Measurements from ENCODE around the gene ZNF506. TPM values are rescaled to one million over a fixed set of nuclear protein-coding genes. Genes with fewer than 3 reads are reported as not detected.
"Not testable (repeated sequence)": the region's sequence is repeated elsewhere in the genome, so short reads cannot be mapped to it uniquely, and the experiment has no call there.

Gene ZNF506
- total RNA-seq, 1 experiment from 2014 or later, result 3.0 TPM

DNA sequence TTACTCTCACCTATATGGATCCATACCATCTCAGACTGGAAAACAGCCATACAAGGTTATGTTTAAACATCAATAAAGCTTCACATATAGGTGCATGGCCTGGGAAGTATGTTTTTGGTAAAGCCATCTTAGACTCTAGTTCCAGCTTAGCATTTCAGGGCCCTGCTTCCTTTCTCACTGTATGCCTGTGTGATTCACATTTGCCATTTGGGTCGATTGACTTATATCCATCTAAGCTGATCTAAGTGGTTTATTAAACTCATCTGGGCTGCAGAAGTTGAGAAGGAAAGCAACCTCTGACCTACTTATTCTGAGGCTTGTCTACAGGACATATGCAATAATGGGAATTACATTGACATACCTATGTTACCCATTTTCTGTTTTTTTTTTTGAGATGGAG lies 33.5 kb downstream of the ZNF506 start:
- no peak overlapping the region for H4K8ac ChIP-seq (replicated peaks; ENCODE audit: insufficient read length, low read depth, low read length)
- no peak overlapping the region for H3K23ac ChIP-seq (ENCODE audit: insufficient read length, low read depth, low read length)
- no peak overlapping the region for H3K9ac ChIP-seq (ENCODE audit: extremely low read depth, insufficient read length, low read length)
- H2BK15ac ChIP-seq (ENCODE audit: low read depth, low read length), result no peak overlapping the region
- no peak overlapping the region for H3K56ac ChIP-seq (ENCODE audit: insufficient read length, low read depth, low read length)
- peaks cover 10 to 18% of the 10 kb centered on the region in 2 experiments; a peak in 4 of 5 replicates for H3K9me3 Mint-ChIP-seq
- no peak overlapping the region for H2BK12ac ChIP-seq (ENCODE audit: insufficient read length, low read depth, low read length)
- H3K4me2 ChIP-seq (ENCODE audit: insufficient read depth, insufficient read length, low read length), result no peak overlapping the region
- no peak overlapping the region for H2AK5ac ChIP-seq (ENCODE audit: insufficient read length, low read length)
- H2BK20ac ChIP-seq (ENCODE audit: low read depth, low read length, poor library complexity, severe bottlenecking), result no peak overlapping the region
- no peak overlapping the region for H4K5ac ChIP-seq (ENCODE audit: insufficient read length, low read depth, low read length)
- peaks cover 44 to 55% (median 53%) of the 10 kb centered on the region in 3 experiments for H3K36me3 Mint-ChIP-seq (ENCODE audit: insufficient read depth in 1 of 3, low read depth in 3 of 3)
- no peak overlapping the region for H3K4me3 Mint-ChIP-seq
- no peaks in the 10 kb centered on the region for H4K20me1 ChIP-seq (ENCODE audit: control insufficient read depth, insufficient read depth, insufficient read length)
- H3K9me3 ChIP-seq (ENCODE audit: control insufficient read depth, low read depth, low read length), result no peaks in the 10 kb centered on the region
- H2AFZ ChIP-seq (ENCODE audit: low read length), result no peak overlapping the region
- no peaks in the 10 kb centered on the region for H3K23me2 ChIP-seq (ENCODE audit: insufficient read length, low read depth, low read length, poor library complexity, severe bottlenecking)
- no peaks in the 10 kb centered on the region for H3K79me1 ChIP-seq (ENCODE audit: insufficient read depth, low read depth, low read length, poor library complexity, severe bottlenecking)
- H3K14ac ChIP-seq (ENCODE audit: insufficient read depth, low read length), result no peak overlapping the region
- H4K91ac ChIP-seq (ENCODE audit: insufficient read length, low read depth, low read length), result no peak overlapping the region
- H3K18ac ChIP-seq (ENCODE audit: insufficient read length, low read depth, low read length), result no peak overlapping the region
- H3K27me3 Mint-ChIP-seq (ENCODE audit: low read depth), result no peaks in the 10 kb centered on the region
- H3K27me3 ChIP-seq (ENCODE audit: insufficient read depth, low read length), result no peaks in the 10 kb centered on the region
- H2BK5ac ChIP-seq (ENCODE audit: insufficient read length, low read length), result no peak overlapping the region
- TF ChIP-seq, protein P1, sequence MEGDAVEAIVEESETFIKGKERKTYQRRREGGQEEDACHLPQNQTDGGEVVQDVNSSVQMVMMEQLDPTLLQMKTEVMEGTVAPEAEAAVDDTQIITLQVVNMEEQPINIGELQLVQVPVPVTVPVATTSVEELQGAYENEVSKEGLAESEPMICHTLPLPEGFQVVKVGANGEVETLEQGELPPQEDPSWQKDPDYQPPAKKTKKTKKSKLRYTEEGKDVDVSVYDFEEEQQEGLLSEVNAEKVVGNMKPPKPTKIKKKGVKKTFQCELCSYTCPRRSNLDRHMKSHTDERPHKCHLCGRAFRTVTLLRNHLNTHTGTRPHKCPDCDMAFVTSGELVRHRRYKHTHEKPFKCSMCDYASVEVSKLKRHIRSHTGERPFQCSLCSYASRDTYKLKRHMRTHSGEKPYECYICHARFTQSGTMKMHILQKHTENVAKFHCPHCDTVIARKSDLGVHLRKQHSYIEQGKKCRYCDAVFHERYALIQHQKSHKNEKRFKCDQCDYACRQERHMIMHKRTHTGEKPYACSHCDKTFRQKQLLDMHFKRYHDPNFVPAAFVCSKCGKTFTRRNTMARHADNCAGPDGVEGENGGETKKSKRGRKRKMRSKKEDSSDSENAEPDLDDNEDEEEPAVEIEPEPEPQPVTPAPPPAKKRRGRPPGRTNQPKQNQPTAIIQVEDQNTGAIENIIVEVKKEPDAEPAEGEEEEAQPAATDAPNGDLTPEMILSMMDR (conservative IDR thresholded peaks at IDR 0.05), result no peak
- no peak for DNase-seq
- H3K79me2 ChIP-seq (ENCODE audit: insufficient read depth, low read length), result no peaks in the 10 kb centered on the region
- H3K4ac ChIP-seq (ENCODE audit: low read depth, low read length), result no peak overlapping the region
- H3K4me1 ChIP-seq (ENCODE audit: insufficient read depth, low read length), result no peaks in the 10 kb centered on the region
- H2BK120ac ChIP-seq (ENCODE audit: low read depth, low read length, poor library complexity, severe bottlenecking), result no peak overlapping the region
- H3T11ph ChIP-seq (ENCODE audit: low read length), result no peak overlapping the region
- no peaks in the 10 kb centered on the region for H3K4me1 Mint-ChIP-seq
- no peak overlapping the region for H3K27ac ChIP-seq (ENCODE audit: insufficient read length, low read depth, low read length)
- WGBS (ENCODE audit: extremely low coverage, insufficient read length, low lambda C conversion rate), result no CpG with 5 or more reads among the region's 1 CpG
- H3K27ac Mint-ChIP-seq, result no peak overlapping the region

DNA sequence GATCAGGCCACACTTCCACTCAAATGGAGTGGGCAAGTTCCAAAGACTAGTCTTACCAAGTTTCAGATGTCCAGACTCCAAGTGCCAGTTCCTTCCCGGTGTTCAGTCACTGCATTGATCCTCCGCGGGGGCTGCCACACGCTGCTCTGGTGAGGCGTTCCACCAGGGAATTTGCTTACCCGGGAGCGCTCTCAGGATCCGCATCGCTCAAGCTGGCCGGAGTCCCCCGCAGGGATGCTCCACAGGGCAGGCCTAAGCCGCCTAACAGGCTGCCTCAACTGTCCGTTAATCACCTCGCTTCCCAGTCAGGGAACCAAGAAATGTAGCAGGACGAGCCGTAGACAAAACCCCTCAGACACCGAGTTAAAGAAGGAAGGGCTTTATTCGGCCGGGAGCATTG lies 36.1 kb downstream of the ZNF506 start:
- H2AK5ac ChIP-seq (ENCODE audit: insufficient read length, low read length), result not testable (repeated sequence)

More for the DNA sequence above, 36.1 kb downstream of the ZNF506 start:
- H4K5ac ChIP-seq (ENCODE audit: insufficient read length, low read depth, low read length); H3K9me3 ChIP-seq (ENCODE audit: control insufficient read depth, low read depth, low read length); H3K4me3 Mint-ChIP-seq; H3K4me1 Mint-ChIP-seq; H3K27me3 ChIP-seq (ENCODE audit: insufficient read depth, low read length); H3K9ac ChIP-seq (ENCODE audit: extremely low read depth, insufficient read length, low read length); H2BK12ac ChIP-seq (ENCODE audit: insufficient read length, low read depth, low read length); H3K79me1 ChIP-seq (ENCODE audit: insufficient read depth, low read depth, low read length, poor library complexity, severe bottlenecking); H3K27me3 Mint-ChIP-seq (ENCODE audit: low read depth); H3K79me2 ChIP-seq (ENCODE audit: insufficient read depth, low read length); H3K4ac ChIP-seq (ENCODE audit: low read depth, low read length); H3K4me2 ChIP-seq (ENCODE audit: insufficient read depth, insufficient read length, low read length); H3K23ac ChIP-seq (ENCODE audit: insufficient read length, low read depth, low read length); H3K4me1 ChIP-seq (ENCODE audit: insufficient read depth, low read length); H4K91ac ChIP-seq (ENCODE audit: insufficient read length, low read depth, low read length); H3K27ac ChIP-seq (ENCODE audit: insufficient read length, low read depth, low read length); H3K14ac ChIP-seq (ENCODE audit: insufficient read depth, low read length); H3T11ph ChIP-seq (ENCODE audit: low read length); H3K23me2 ChIP-seq (ENCODE audit: insufficient read length, low read depth, low read length, poor library complexity, severe bottlenecking); H2AFZ ChIP-seq (ENCODE audit: low read length); H2BK20ac ChIP-seq (ENCODE audit: low read depth, low read length, poor library complexity, severe bottlenecking); DNase-seq; H3K56ac ChIP-seq (ENCODE audit: insufficient read length, low read depth, low read length); H2BK15ac ChIP-seq (ENCODE audit: low read depth, low read length); H2BK120ac ChIP-seq (ENCODE audit: low read depth, low read length, poor library complexity, severe bottlenecking); H3K18ac ChIP-seq (ENCODE audit: insufficient read length, low read depth, low read length); H2BK5ac ChIP-seq (ENCODE audit: insufficient read length, low read length); H3K27ac Mint-ChIP-seq; H4K20me1 ChIP-seq (ENCODE audit: control insufficient read depth, insufficient read depth, insufficient read length); H4K8ac ChIP-seq (replicated peaks; ENCODE audit: insufficient read length, low read depth, low read length): not testable (repeated sequence)
- peaks cover 10 to 17% of the 10 kb centered on the region in 2 experiments; a peak in 4 of 5 replicates for H3K9me3 Mint-ChIP-seq
- no CpG with 5 or more reads among the region's 19 CpGs for WGBS (ENCODE audit: extremely low coverage, insufficient read length, low lambda C conversion rate)
- peaks cover 41 to 46% (median 45%) of the 10 kb centered on the region in 3 experiments for H3K36me3 Mint-ChIP-seq (ENCODE audit: insufficient read depth in 1 of 3, low read depth in 3 of 3)
